ENCODE data around the gene ADPRS. TPM values are rescaled to one million over a fixed set of nuclear protein-coding genes. Genes with fewer than 3 reads are reported as not detected.

ADPRS gene
- total RNA-seq, 1 experiment from 2014 or later, result 83.0 TPM

DNA sequence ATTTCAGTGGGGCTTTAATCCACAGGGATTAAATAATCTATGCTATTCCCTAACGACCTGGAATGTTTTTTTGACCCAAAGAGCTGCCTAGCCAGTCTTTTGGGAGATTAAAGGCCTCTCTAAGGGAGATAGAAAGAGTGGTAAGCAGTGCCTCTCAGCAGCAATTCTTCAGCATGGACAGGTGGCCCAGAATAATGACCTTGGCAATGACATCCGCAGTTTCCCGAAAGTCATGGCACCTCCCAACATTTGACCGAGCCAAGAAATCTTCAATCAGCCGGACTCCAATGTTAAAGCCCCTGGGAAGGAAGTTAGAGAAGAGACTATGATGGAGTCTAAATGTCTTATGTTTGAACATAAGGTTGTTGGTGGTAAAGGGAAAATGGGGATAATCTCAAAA lies 50.8 kb downstream of the ADPRS start:
- Histone ChIP-seq H3K36me3 (ENCODE audit: low read depth, low read length) (peaks cover 33% of the 10 kb centered on the region), H3F3A (ENCODE audit: low read length, unreplicated experiment) (peaks cover 5% of the 10 kb centered on the region), H2AFZ (ENCODE audit: low read length) (no peak overlapping the region), H3K9ac (ENCODE audit: low read length) (no peak overlapping the region), H3K27ac (ENCODE audit: low read length) (no peak overlapping the region), H3K4me1 (ENCODE audit: insufficient read depth, low read length) (peaks cover 38% of the 10 kb centered on the region), H3K9me2 (replicated peaks; ENCODE audit: low read length) (no peaks in the 10 kb centered on the region), H4K20me1 (ENCODE audit: low read length) (no peaks in the 10 kb centered on the region), H3K79me2 (ENCODE audit: low read length) (peaks cover 53% of the 10 kb centered on the region), H3K27me3 (ENCODE audit: low read length) (no peaks in the 10 kb centered on the region), H3K4me2 (ENCODE audit: low read length) (no peak overlapping the region), H3K4me3 (ENCODE audit: low read length) (no peak overlapping the region), H3K9me3 (ENCODE audit: low read length) (no peaks in the 10 kb centered on the region)
- no TSS peak for BruUV-seq (replicated peaks)
- intact Hi-C loops (cut with micrococcal nuclease), result no loop called here
- ChIA-PET POLR2A (ENCODE audit: unreplicated experiment) (no interaction called here), CTCF (no interaction called here)
- DNase-seq (no peak), ATAC-seq (no peak)
- TF ChIP-seq EZH2 (IDR thresholded peaks at IDR 0.05; ENCODE audit: low read length, unreplicated experiment), result no peak
- TF ChIP-seq, protein P1, sequence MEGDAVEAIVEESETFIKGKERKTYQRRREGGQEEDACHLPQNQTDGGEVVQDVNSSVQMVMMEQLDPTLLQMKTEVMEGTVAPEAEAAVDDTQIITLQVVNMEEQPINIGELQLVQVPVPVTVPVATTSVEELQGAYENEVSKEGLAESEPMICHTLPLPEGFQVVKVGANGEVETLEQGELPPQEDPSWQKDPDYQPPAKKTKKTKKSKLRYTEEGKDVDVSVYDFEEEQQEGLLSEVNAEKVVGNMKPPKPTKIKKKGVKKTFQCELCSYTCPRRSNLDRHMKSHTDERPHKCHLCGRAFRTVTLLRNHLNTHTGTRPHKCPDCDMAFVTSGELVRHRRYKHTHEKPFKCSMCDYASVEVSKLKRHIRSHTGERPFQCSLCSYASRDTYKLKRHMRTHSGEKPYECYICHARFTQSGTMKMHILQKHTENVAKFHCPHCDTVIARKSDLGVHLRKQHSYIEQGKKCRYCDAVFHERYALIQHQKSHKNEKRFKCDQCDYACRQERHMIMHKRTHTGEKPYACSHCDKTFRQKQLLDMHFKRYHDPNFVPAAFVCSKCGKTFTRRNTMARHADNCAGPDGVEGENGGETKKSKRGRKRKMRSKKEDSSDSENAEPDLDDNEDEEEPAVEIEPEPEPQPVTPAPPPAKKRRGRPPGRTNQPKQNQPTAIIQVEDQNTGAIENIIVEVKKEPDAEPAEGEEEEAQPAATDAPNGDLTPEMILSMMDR (conservative IDR thresholded peaks at IDR 0.05; ENCODE audit: low read depth, low read length), result no peak
- no peak for TF ChIP-seq EZH2phosphoT487 (IDR thresholded peaks at IDR 0.05; ENCODE audit: borderline replicate concordance, low read length)

DNA sequence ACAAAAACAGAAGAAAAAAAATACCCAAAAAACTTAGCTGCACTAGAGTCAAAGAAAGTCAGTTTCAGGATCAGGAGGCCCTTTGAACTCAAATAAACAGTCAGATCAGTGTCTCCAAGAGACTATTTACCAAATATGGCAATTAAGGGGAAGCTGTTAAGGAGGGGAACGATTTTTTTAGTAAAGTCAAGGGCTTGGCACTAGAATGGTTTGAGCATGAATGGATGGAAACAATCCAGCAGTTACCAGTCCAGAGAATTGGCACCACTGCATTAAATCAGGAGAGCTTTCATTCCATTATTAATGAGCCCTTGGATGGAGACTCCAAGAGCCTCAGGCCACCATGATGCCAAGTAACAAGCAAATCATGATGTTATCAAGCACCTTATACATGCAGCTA lies 53.4 kb downstream of the ADPRS start:
- ATAC-seq, result no peak
- no peak overlapping the region for H3K9ac ChIP-seq (ENCODE audit: low read length)
- POLR2A ChIA-PET (ENCODE audit: unreplicated experiment), result interaction anchor here (0.6 kb wide), 2 partner anchors 14 to 19 kb away, joined by 3 to 8 read pairs; no protein-coding TSS in a partner anchor
- H2AFZ ChIP-seq (ENCODE audit: low read length), result no peak overlapping the region
- H3K27me3 ChIP-seq (ENCODE audit: low read length), result no peaks in the 10 kb centered on the region
- H3K36me3 ChIP-seq (ENCODE audit: low read depth, low read length), result peaks cover 29% of the 10 kb centered on the region
- intact Hi-C loops (cut with micrococcal nuclease), result no loop called here
- CTCF ChIA-PET, result interaction anchor here (0.7 kb wide), 1 partner anchor 337 kb away, joined by 8 read pairs; no protein-coding TSS in a partner anchor
- H3K4me1 ChIP-seq (ENCODE audit: insufficient read depth, low read length), result peaks cover 12% of the 10 kb centered on the region
- peaks cover 75% of the 10 kb centered on the region for H3K79me2 ChIP-seq (ENCODE audit: low read length)
- H3K4me2 ChIP-seq (ENCODE audit: low read length), result no peak overlapping the region
- H3F3A ChIP-seq (ENCODE audit: low read length, unreplicated experiment), result no peaks in the 10 kb centered on the region
- H3K9me2 ChIP-seq (replicated peaks; ENCODE audit: low read length), result no peaks in the 10 kb centered on the region
- no TSS peak for BruUV-seq (replicated peaks)
- H3K9me3 ChIP-seq (ENCODE audit: low read length), result no peaks in the 10 kb centered on the region
- TF ChIP-seq EZH2 (IDR thresholded peaks at IDR 0.05; ENCODE audit: low read length, unreplicated experiment) (no peak), EZH2phosphoT487 (IDR thresholded peaks at IDR 0.05; ENCODE audit: borderline replicate concordance, low read length) (no peak)
- TF ChIP-seq, protein P1 (conservative IDR thresholded peaks at IDR 0.05; ENCODE audit: low read depth, low read length), result no peak
- H4K20me1 ChIP-seq (ENCODE audit: low read length), result no peaks in the 10 kb centered on the region
- no peak for DNase-seq
- H3K4me3 ChIP-seq (ENCODE audit: low read length), result no peak overlapping the region
- H3K27ac ChIP-seq (ENCODE audit: low read length), result no peak overlapping the region

DNA sequence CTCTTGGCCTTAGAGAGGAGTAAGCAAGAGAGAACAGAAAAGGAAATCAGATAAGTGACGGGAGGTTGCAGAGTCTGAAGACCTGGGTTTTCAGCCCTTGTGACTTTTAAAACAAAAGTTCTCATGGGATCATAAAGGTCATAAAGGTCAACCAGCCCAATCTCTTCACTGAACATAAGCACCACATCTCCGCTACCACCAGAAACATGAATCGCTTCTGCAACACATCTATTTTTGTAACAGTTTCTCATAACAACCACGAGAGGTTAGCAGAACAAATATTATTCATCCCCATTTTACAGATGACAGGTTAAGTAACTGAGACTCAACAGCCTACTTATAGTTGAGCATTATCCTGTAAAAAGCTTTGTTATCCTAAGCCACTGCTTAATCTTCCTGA lies 54.7 kb downstream of the ADPRS start:
- no peaks in the 10 kb centered on the region for H3K27me3 ChIP-seq (ENCODE audit: low read length)
- H3K9me2 ChIP-seq (replicated peaks; ENCODE audit: low read length), result no peaks in the 10 kb centered on the region
- TF ChIP-seq EZH2 (IDR thresholded peaks at IDR 0.05; ENCODE audit: low read length, unreplicated experiment), result no peak
- TF ChIP-seq EZH2phosphoT487 (IDR thresholded peaks at IDR 0.05; ENCODE audit: borderline replicate concordance, low read length), result no peak
- TF ChIP-seq, protein P1 (conservative IDR thresholded peaks at IDR 0.05; ENCODE audit: low read depth, low read length), result no peak
- no peak overlapping the region for H3K27ac ChIP-seq (ENCODE audit: low read length)
- ATAC-seq, result no peak
- H2AFZ ChIP-seq (ENCODE audit: low read length), result no peak overlapping the region
- no peak overlapping the region for H3K9ac ChIP-seq (ENCODE audit: low read length)
- ChIA-PET POLR2A (ENCODE audit: unreplicated experiment) (no interaction called here), CTCF (no interaction called here)
- H3K4me2 ChIP-seq (ENCODE audit: low read length), result no peak overlapping the region
- H3K9me3 ChIP-seq (ENCODE audit: low read length), result no peaks in the 10 kb centered on the region
- no peak for DNase-seq
- H3K79me2 ChIP-seq (ENCODE audit: low read length), result peaks cover 88% of the 10 kb centered on the region
- H4K20me1 ChIP-seq (ENCODE audit: low read length), result 0 out of 2 replicates have a peak, but pooled peaks cover 3% of the 10 kb centered on the region
- H3K4me1 ChIP-seq (ENCODE audit: insufficient read depth, low read length), result peaks cover 11% of the 10 kb centered on the region
- H3K36me3 ChIP-seq (ENCODE audit: low read depth, low read length), result peaks cover 16% of the 10 kb centered on the region
- no TSS peak for BruUV-seq (replicated peaks)
- intact Hi-C loops (cut with micrococcal nuclease), result no loop called here
- H3K4me3 ChIP-seq (ENCODE audit: low read length), result no peak overlapping the region
- H3F3A ChIP-seq (ENCODE audit: low read length, unreplicated experiment), result no peaks in the 10 kb centered on the region

Data from PC-3 (cell line).